Left renal cortex interstitium (tissue), 4 donors: ENCODE results near the gene GSTT2. TPM values are rescaled to one million over a fixed set of nuclear protein-coding genes. Genes with fewer than 3 reads are reported as not detected.

Experiments used
- DNase-seq, 4 donors: peaks; one replicate each; pipeline ENCODE4 v3.0.0-alpha.2; 2013; ENCODE audit warnings: low read depth in 4 of 4, low spot score in 2 of 4, missing footprints in 1 of 4
- polyA plus RNA-seq, 4 donors: library from polyadenylated mRNA; unstranded; fragments of 120-200 nt; gene quantifications; one replicate each; pipeline ENCODE4 v1.2.1, GENCODE V29; 2013; ENCODE audit not compliant: insufficient read length in 4 of 4

Gene GSTT2
- polyA plus RNA-seq, 4 donors, result 0.60 to 4.8 (median 1.5) TPM

DNA sequence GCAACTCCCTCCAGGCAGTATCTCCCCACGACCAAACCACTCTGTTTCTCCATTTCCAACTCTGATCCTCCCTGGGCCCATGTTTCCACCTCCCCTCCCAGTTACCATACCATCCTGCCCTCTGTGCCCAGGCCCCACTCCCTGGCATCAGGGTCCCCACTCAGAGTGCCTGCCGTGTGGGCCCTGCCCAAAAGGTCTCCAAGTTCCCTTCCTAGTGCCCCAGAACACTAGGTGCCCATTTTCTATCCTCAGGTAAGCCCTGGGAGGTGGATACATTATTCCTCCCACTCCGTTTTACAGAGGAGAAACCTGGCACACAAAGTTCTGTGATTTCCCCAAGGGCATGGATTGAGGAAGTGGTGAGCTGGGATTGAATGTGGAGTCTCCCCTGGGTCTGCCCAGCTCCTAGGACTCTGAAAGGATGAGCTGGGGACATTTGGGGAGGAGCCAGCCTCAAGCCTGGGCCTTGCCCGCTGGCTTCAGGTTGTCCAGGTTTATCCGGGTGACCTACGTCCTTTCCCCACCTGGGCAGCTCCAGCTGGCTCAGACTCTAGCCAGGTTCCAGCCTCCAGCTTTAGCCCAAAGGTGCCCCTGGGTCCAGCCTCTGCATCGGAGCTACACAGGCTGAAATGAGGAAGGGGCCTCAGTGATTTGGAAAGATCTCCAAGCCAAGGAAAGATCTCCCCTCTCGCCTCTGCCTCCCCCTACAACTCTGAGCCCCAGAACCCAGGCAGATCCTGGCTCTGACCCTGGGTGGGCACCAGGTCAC, 27.5 kb downstream of the GSTT2 start:
- DNase-seq, result no peak

- DNase-seq, result no peak
Measured at GRCh38 chr22:24008022-24008283, 28.0 kb downstream of the GSTT2 start.

DNA sequence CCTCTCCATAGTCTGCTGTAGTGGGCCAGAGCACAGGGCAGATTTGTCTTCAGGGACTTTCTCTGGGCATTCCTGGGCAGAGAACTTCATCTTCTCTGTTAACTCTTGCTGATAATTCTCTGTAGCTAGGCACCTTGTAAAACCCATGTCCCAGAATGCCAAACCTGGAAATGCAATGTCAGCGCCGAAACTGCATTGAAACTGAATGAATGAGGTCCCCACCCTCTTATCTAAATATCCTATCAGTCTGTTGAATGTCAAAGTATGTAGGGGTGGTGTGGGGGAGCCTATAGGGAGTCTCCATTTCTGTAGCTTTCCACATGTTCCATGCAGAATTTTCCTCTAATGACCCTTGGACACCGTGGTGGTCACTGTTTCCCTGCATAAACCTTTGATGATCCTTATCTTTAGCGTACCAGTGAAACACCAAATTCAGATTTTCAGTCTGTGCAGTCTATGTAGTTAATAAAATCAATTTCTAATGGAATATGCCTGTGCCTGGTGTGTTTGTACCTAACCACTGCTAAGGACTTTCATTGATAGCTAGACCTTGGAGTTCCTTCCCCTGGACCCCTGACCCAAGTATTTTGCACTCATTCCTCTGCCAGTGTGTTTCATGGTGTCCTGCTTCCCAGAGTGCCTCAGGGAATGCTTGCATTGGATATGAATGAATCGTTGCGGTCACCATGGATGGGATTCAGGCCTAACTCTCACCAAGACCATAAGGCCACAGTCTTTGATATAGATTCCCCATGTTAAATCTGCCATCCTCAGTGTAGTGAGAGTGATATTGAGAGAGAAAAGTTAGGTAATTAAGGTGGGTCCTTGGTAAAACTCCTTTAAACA, 28.7 kb downstream of the GSTT2 start:
- no peak for DNase-seq

DNA sequence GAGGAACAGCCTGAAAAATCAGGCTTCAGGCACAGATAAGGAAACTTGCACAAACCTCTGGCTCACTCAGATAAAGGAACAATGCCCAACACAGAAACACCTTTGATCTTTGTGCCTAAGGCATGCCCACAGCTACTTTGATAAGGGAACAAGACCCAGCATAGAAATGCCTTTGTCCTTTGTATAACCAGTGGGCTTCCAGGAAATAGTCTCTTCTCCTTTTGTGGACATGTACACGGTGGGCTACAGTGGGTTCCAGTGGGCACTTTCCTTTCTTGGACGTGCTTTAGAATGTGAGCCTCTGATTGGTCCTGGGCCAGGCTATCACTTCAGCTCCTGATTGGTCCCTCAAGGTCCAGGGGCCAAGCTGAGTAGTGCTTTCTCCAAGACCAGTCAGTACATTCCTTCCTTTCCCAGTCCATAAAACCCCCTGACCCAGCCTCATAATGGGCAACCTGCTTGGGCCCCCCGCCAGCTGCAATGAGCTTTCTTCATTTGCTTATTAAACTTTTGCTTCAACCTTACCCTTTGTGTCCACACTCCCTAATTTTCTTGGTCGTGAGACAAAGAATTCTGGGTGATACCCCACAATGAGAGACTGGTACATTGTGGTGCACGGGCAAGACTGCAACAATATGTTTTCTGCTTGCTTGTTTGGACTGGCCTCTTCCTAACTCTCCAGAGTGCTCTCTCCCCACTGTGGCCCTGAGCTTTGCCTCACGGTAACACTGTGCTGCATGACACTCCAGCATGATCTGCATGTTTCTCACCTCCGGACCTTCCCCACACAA, 29.5 kb downstream of the GSTT2 start:
- no peak for DNase-seq

DNA sequence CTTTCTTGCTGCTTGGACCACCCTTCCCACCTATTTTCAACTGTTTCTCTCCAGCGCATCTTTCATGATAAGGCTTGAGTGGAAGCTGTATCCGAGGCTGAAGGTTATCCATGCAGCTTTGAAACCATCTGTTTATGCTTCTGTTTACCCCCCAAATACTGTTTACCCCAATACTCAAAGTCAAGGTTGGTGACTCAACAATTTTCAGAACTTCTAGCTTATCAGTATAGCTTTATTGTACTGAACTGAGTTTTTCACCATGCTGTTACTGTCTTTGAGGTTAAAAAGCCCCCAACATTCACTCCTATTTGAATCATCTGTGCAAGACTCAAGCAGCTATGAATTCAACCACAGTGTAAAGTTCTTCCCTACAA, 30.1 kb downstream of the GSTT2 start:
- no peak for DNase-seq

GRCh38 chr22:24011735-24012068, 31.8 kb downstream of the GSTT2 start:
- DNase-seq, result no peak

DNA sequence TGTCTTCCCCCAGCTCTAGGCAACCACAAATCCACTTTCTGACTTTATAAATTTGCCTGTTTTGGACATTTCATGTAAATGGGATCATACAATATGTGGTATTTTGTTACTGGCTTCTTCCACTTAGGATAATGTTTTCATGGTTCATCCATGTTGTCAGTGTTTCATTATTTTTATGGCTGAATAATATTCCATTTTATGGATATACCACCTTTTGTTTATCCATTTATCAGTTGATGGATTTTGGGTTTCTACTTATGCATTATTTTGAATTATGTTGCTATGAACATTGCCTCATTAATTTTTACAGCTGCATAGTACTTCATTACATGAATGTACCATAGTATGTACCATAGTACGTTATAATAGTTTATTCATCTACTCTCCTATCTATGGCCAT, 36.2 kb downstream of the GSTT2 start:
- DNase-seq, result no peak

DNA sequence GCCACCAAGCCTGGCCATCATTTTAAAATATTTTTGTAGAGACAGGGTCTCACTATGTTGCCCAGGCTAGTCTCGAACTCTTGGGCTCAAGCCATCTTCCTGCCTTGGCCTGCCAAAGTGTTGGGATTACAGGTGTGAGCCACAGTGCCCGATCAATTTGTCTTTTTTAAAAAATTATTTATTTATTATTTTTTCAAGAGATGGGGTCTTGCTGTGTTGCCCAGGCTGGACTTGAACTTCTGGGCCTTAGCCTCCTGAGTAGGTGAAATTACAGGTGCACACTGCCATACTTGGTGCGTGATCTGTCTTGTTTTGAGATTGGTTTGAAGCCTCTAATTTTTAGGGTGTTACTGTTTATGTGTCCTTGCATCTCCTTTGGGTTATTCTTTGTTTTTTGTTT, 41.4 kb downstream of the GSTT2 start:
- DNase-seq, result no peak

DNA sequence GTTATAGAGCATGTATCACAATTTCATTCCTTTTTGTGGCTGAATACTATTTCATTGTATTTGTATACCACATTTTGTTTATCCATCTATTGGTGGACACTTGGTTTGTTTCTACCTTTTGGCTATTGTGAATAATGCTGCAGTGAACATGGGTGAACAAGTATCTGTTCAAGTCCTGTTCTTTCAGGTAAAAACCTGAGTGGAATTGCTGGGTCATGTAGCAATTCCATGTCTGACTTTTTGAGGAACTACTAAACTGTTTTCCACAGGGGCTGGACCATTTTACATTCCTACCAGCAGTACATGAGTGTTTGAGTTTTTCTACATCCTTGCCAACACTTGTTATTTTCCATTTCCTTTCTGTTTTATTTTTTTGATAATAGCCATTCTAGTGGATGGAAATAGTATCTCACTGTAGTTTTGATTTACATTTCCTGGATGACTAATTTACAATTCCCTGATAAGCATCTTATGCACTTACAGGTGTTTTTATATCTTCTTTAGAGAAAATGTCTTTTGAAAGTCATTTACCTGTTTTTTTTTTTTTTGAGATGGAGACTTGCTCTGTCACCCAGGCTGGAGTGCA, 43.4 kb downstream of the GSTT2 start:
- no peak for DNase-seq

- DNase-seq, result no peak
Measured at GRCh38 chr22:24024354-24024753, 44.4 kb downstream of the GSTT2 start.

GRCh38 chr22:24025475-24025874, 45.5 kb downstream of the GSTT2 start:
- DNase-seq, result no peak

DNA sequence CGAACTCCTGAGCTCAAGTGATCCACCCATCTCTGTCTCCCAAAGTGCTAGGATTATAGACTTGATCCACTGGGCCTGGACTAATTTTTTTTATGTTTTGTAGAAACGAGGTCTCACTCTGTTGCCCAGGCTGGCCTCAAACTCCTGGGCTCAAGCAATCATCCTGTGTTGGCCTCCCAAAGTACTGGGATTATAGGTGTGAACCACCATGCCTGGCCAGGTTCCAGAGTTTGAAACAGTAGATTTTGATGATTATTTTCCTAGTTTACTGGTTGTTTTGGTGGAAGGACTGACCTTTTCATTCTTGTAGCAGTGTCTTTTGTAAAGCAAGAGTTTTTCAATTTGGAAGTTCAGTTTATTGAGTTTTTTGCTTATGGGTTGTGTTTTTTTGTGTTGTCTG, 46.1 kb downstream of the GSTT2 start:
- no peak for DNase-seq

DNA sequence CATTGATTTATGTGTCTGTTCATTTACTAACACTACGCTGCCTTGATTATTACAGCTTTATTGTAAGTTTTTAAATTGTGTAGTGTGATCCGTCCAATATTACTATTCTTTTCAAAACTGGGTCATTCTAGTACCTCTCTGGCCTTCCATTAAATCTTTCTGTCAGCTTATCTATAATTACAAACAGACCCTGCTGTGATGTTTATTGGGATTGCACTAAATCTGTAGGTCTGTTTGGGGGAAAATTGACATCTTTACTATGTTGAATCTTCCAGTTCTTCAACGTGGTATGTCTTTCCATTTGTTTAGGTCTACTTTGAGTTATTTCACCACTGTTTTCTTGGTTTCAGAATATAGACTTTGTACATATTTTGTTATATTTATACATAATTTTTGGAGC, 46.8 kb downstream of the GSTT2 start:
- no peak for DNase-seq

DNA sequence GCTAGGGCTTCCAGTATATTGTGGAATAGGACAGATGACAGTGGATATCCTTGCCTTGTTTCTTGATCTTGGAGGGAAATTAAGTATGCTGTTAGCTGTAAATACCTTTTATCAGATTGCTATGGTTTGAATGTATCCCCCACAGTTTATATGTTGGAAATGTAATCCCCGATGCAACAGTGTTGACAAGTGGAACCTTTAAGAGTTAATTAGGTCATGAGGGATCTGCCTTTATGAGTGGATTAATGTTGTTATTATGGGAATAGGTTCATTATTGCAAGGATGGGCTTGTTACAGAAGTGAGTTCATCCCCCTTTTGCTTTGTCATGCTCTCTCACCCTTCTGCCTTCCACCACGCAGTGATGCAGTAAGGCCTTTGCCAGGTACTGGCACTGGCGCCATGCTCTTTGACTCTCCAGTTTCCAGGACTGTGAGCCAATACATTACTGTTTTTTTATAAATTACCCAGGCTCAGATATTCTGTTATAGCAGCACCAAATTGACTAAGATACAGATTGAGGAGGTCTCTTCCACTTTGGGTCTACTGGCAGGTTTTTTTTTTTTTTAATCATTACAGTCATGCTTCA, 47.5 kb downstream of the GSTT2 start:
- DNase-seq, result no peak

GRCh38 chr22:24027991-24028390, 48.1 kb downstream of the GSTT2 start:
- no peak for DNase-seq

DNA sequence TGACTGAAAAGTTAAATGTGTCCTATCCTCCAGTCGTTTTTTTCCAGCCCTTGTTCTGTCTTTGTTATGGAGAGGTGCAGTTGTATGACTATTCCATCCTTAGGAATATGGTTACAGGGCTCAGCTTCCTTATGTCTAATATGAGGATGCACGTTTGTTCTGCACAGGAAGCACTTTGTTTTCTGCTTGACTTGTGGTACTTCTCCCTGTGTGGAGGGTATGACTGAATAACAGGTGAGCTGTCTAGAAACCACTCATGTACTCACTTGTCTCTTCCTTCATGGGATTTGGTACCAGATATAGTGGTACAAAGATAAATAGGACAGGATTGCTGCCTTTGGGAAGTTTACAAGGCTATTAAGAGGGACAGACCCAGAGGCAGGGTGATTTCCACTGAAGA, 48.6 kb downstream of the GSTT2 start:
- no peak for DNase-seq

DNA sequence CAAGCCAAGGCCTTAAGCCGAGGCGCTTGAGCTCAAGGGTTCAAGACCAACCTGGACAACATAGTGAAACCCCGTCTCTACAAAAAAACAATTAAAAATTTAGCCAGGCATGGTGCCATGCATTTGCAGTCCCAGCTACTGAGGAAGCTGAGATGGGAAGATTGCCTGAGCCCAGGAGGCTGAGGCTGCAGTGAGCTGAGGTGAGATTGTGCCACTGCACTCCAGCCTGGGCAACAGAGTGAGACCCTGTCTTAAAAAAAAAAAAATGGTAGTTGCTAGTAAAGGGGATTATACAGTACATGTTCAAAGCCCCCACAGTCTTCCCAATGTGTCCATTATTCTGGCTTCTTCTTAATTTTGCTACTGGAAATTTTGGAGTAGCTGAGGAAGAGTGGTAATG, 49.4 kb downstream of the GSTT2 start:
- DNase-seq, result no peak

GRCh38 chr22:24030186-24030702, 50.3 kb downstream of the GSTT2 start:
- DNase-seq, result no peak
